Peyer's patch (tissue), 4 donors: ENCODE data around the gene CNPY1.

Source experiments
- CTCF ChIP-seq, 6 experiments: fragments of 450-650 bp in 4 of 6; fragments of 200-600 bp in 2 of 6; sonication (generic) in 1 of 6; IDR thresholded peaks; one replicate each; pipeline ENCODE4 v1.5.1; 2017 to 2019; ENCODE audit warnings: antibody characterized with exemption in 6 of 6, mild to moderate bottlenecking in 3 of 6, moderate library complexity in 1 of 6
- POLR2A ChIP-seq, 2 donors: fragments of 450-650 bp; IDR thresholded peaks; one replicate each; pipeline ENCODE4 v1.5.1; 2017; ENCODE audit warnings: antibody characterized with exemption in 2 of 2, mild to moderate bottlenecking in 2 of 2, moderate library complexity in 2 of 2

GRCh38 chr7:155520114-155520513 is 26.2 kb downstream of the CNPY1 start:
- no peak for TF ChIP-seq CTCF (IDR thresholded peaks at IDR 0.05)
- no peak for TF ChIP-seq POLR2A (IDR thresholded peaks at IDR 0.05)
